Stimulated activated CD8-positive, alpha-beta memory T cell treated with anti-CD3 and anti-CD28 coated beads, Interleukin-4, amount 100 ng/mL, for 1 hour (primary cell): Measurements from ENCODE around the gene ANKEF1.
"Not testable (repeated sequence)": the region's sequence is repeated elsewhere in the genome, so short reads cannot be mapped to it uniquely, and the experiment has no call there.

Source experiments
- DNase-seq, 2 donors: peaks; one replicate each; pipeline ENCODE4 v3.0.0-alpha.2; 2020; ENCODE audit warnings: low read depth in 2 of 2, low spot score in 1 of 2

Gene ANKEF1

GRCh38 chr20:10032269-10032668 is 2.5 kb upstream of the ANKEF1 start:
- not testable (repeated sequence) for DNase-seq

GRCh38 chr20:10033905-10034650 is 709 bp upstream of the ANKEF1 start:
- DNase-seq: no peak

- not testable (repeated sequence) for DNase-seq
These were observed 1.5 kb downstream of the ANKEF1 start for GRCh38 chr20:10036321-10036720.

- DNase-seq: no peak
These were observed 5.5 kb downstream of the ANKEF1 start for GRCh38 chr20:10040070-10040975.

GRCh38 chr20:10042086-10042485 is 7.3 kb downstream of the ANKEF1 start:
- DNase-seq: no peak

- DNase-seq: no peak
These were observed 12.6 kb downstream of the ANKEF1 start for GRCh38 chr20:10047427-10047826.

- DNase-seq: no peak
These were observed 16.4 kb downstream of the ANKEF1 start for GRCh38 chr20:10051185-10051584.

- DNase-seq: no peak
These were observed 24.2 kb downstream of the ANKEF1 start for GRCh38 chr20:10059006-10059405.

GRCh38 chr20:10060226-10060625 is 25.4 kb downstream of the ANKEF1 start:
- DNase-seq: no peak

- DNase-seq: no peak
These were observed 26.9 kb downstream of the ANKEF1 start for GRCh38 chr20:10061641-10062040.

GRCh38 chr20:10063482-10063881 is 28.7 kb downstream of the ANKEF1 start:
- DNase-seq: no peak

GRCh38 chr20:10064611-10065010 is 29.8 kb downstream of the ANKEF1 start:
- DNase-seq: no peak

- no peak for DNase-seq
These were observed 30.5 kb downstream of the ANKEF1 start for GRCh38 chr20:10065154-10065833.

- DNase-seq: no peak
These were observed 32.5 kb downstream of the ANKEF1 start for GRCh38 chr20:10067321-10067720.

- no peak for DNase-seq
These were observed 39.7 kb downstream of the ANKEF1 start for GRCh38 chr20:10074513-10074912.

- no peak for DNase-seq
These were observed 40.8 kb downstream of the ANKEF1 start for GRCh38 chr20:10075606-10076005.

GRCh38 chr20:10076126-10077080 is 41.6 kb downstream of the ANKEF1 start:
- DNase-seq: no peak

- DNase-seq: no peak
These were observed 42.3 kb downstream of the ANKEF1 start for GRCh38 chr20:10077081-10077471.

GRCh38 chr20:10077886-10078285 is 43.1 kb downstream of the ANKEF1 start:
- DNase-seq: no peak

GRCh38 chr20:10078403-10078802 is 43.6 kb downstream of the ANKEF1 start:
- no peak for DNase-seq

- DNase-seq: no peak
These were observed 45.2 kb downstream of the ANKEF1 start for GRCh38 chr20:10079964-10080363.
